ENCODE results near the gene FANCC. TPM values are rescaled to one million over a fixed set of nuclear protein-coding genes. Genes with fewer than 3 reads are reported as not detected.
A peak's percentile ranks its signal among the peaks of the same experiment; 100 is the strongest.

FANCC gene
- total RNA-seq, 2 donors from 2014 or later = 17.6 to 23.5 TPM

- no peaks in the 10 kb centered on the region for H3K27me3 ChIP-seq (ENCODE audit: control insufficient read depth, insufficient read depth, low read length, poor library complexity, severe bottlenecking)
- no peak overlapping the region for H3K4me3 ChIP-seq (ENCODE audit: low read length)
- H3K27me3 Mint-ChIP-seq (ENCODE audit: insufficient read depth) = no peaks in the 10 kb centered on the region
- no peak overlapping the region for H3K27ac ChIP-seq (ENCODE audit: low read depth, low read length)
- 93 to 100% methylated on average over 4 of the region's 4 CpGs for WGBS, 2 experiments (ENCODE audit: insufficient coverage in 1 of 2, insufficient read length in 1 of 2)
- no peak overlapping the region for H3K9ac ChIP-seq (ENCODE audit: extremely low read depth, low read length, poor library complexity, severe bottlenecking)
- H3K4me3 Mint-ChIP-seq = no peak overlapping the region
- H3K4me1 Mint-ChIP-seq = peaks cover 31% of the 10 kb centered on the region
- DNase-seq = no peak
- H3K4me1 ChIP-seq (ENCODE audit: control insufficient read depth, insufficient read depth, low read length) = peaks cover 11% of the 10 kb centered on the region
- H3K36me3 Mint-ChIP-seq (ENCODE audit: low read depth) = peaks cover 3% of the 10 kb centered on the region
- H3K27ac Mint-ChIP-seq = no peak overlapping the region
- H3K9me3 ChIP-seq (ENCODE audit: control insufficient read depth, low read length) = no peaks in the 10 kb centered on the region
- TF ChIP-seq CTCF (conservative IDR thresholded peaks at IDR 0.05) = no peak
- H3K9me3 Mint-ChIP-seq = no peaks in the 10 kb centered on the region
- H3K36me3 ChIP-seq (ENCODE audit: control insufficient read depth, insufficient read depth, low read length) = peaks cover 7% of the 10 kb centered on the region
These were observed 184.2 kb downstream of the FANCC start for GRCh38 chr9:95133325-95133705.

- Mint-ChIP-seq H3K4me3 (no peak overlapping the region), H3K27me3 (ENCODE audit: insufficient read depth) (no peaks in the 10 kb centered on the region), H3K36me3 (ENCODE audit: low read depth) (peaks cover 2% of the 10 kb centered on the region), H3K4me1 (peaks cover 32% of the 10 kb centered on the region), H3K27ac (no peak overlapping the region), H3K9me3 (no peaks in the 10 kb centered on the region)
- peaks cover 11% of the 10 kb centered on the region for H3K4me1 ChIP-seq (ENCODE audit: control insufficient read depth, insufficient read depth, low read length)
- peaks cover 7% of the 10 kb centered on the region for H3K36me3 ChIP-seq (ENCODE audit: control insufficient read depth, insufficient read depth, low read length)
- H3K9me3 ChIP-seq (ENCODE audit: control insufficient read depth, low read length) = no peaks in the 10 kb centered on the region
- TF ChIP-seq CTCF (conservative IDR thresholded peaks at IDR 0.05) = no peak
- no peak overlapping the region for H3K9ac ChIP-seq (ENCODE audit: extremely low read depth, low read length, poor library complexity, severe bottlenecking)
- WGBS, 2 experiments (ENCODE audit: insufficient coverage in 1 of 2, insufficient read length in 1 of 2) = 91 to 92% methylated on average over 10 to 17 of the region's 17 CpGs
- H3K4me3 ChIP-seq (ENCODE audit: low read length) = no peak overlapping the region
- no peaks in the 10 kb centered on the region for H3K27me3 ChIP-seq (ENCODE audit: control insufficient read depth, insufficient read depth, low read length, poor library complexity, severe bottlenecking)
- no peak overlapping the region for H3K27ac ChIP-seq (ENCODE audit: low read depth, low read length)
- DNase-seq = no peak
These were observed 184.9 kb downstream of the FANCC start for GRCh38 chr9:95132366-95133324.

- Mint-ChIP-seq H3K36me3 (ENCODE audit: low read depth) (no peaks in the 10 kb centered on the region), H3K9me3 (no peaks in the 10 kb centered on the region), H3K4me3 (peak overlapping the region; percentile 14), H3K4me1 (peaks cover 32% of the 10 kb centered on the region), H3K27ac (peak overlapping the region; percentile 50), H3K27me3 (ENCODE audit: insufficient read depth) (no peaks in the 10 kb centered on the region)
- H3K4me1 ChIP-seq (ENCODE audit: control insufficient read depth, insufficient read depth, low read length) = peaks cover 11% of the 10 kb centered on the region
- WGBS, 2 experiments (ENCODE audit: insufficient coverage in 1 of 2, insufficient read length in 1 of 2) = 7 to 23% methylated on average over 2 to 7 of the region's 7 CpGs
- H3K27ac ChIP-seq (ENCODE audit: low read depth, low read length) = no peak overlapping the region
- no peak overlapping the region for H3K9ac ChIP-seq (ENCODE audit: extremely low read depth, low read length, poor library complexity, severe bottlenecking)
- H3K9me3 ChIP-seq (ENCODE audit: control insufficient read depth, low read length) = no peaks in the 10 kb centered on the region
- peaks cover 7% of the 10 kb centered on the region for H3K36me3 ChIP-seq (ENCODE audit: control insufficient read depth, insufficient read depth, low read length)
- DNase-seq = peak; percentile 89
- H3K27me3 ChIP-seq (ENCODE audit: control insufficient read depth, insufficient read depth, low read length, poor library complexity, severe bottlenecking) = no peaks in the 10 kb centered on the region
- no peak overlapping the region for H3K4me3 ChIP-seq (ENCODE audit: low read length)
- TF ChIP-seq CTCF (conservative IDR thresholded peaks at IDR 0.05) = peak; percentile 93
These were observed 186.2 kb downstream of the FANCC start for GRCh38 chr9:95131023-95131943.
